ENCODE measurements around the gene APOA1. TPM values are rescaled to one million over a fixed set of nuclear protein-coding genes. Genes with fewer than 3 reads are reported as not detected.

APOA1 gene
- 10 to 100 TPM in 2 of 5 donors, under 1 TPM in 1, not detected in 2; 0.87 to 73.6 (median 22.9) TPM for total RNA-seq
- 10 to 100 TPM in 2 of 3 donors, 1 to 10 TPM in 1; 8.7 to 51.0 (median 10.5) TPM for polyA plus RNA-seq
- long read RNA-seq, donor 1, transcript APOA1-201 (4 exons, 1,227 nt) = minor isoform, 13 of 30 reads
- long read RNA-seq, donor 1, transcript APOA1-204 (3 exons, 1,088 nt) = major isoform, 16 of 30 reads
- long read RNA-seq, donor 1, partial matches to known transcripts = 0 of 30 reads
- long read RNA-seq, donor 1, other reads (novel, unspliced or antisense) = 0 of 30 reads
- long read RNA-seq, donor 2, transcript APOA1-202 (4 exons, 932 nt) = minor isoform, 9 of 270 reads
- long read RNA-seq, donor 2, transcript APOA1-204 (3 exons, 1,088 nt) = major isoform, 132 of 270 reads
- long read RNA-seq, donor 2, transcript APOA1-201 (4 exons, 1,227 nt) = minor isoform, 116 of 270 reads
- long read RNA-seq, donor 2, partial matches to known transcripts = 11 of 270 reads
- long read RNA-seq, donor 2, other reads (novel, unspliced or antisense) = 0 of 270 reads
- long read RNA-seq, donor 3, partial matches to known transcripts = 0 of 5 reads
- long read RNA-seq, donor 3, other reads (novel, unspliced or antisense) = 0 of 5 reads
- long read RNA-seq, donor 4, partial matches to known transcripts = 0 of 5 reads
- long read RNA-seq, donor 4, other reads (novel, unspliced or antisense) = 0 of 5 reads
- long read RNA-seq, donor 5, transcript APOA1-204 (3 exons, 1,088 nt) = minor isoform, 9 of 20 reads
- long read RNA-seq, donor 5, transcript APOA1-201 (4 exons, 1,227 nt) = major isoform, 10 of 20 reads
- long read RNA-seq, donor 5, partial matches to known transcripts = 0 of 20 reads
- long read RNA-seq, donor 5, other reads (novel, unspliced or antisense) = 0 of 20 reads
- long read RNA-seq, donor 6, transcript APOA1-204 (3 exons, 1,088 nt) = minor isoform, 8 of 20 reads
- long read RNA-seq, donor 6, transcript APOA1-201 (4 exons, 1,227 nt) = major isoform, 11 of 20 reads
- long read RNA-seq, donor 6, partial matches to known transcripts = 0 of 20 reads
- long read RNA-seq, donor 6, other reads (novel, unspliced or antisense) = 0 of 20 reads
- long read RNA-seq, donor 7, transcript APOA1-201 (4 exons, 1,227 nt) = major isoform, 24 of 47 reads
- long read RNA-seq, donor 7, transcript APOA1-204 (3 exons, 1,088 nt) = minor isoform, 20 of 47 reads
- long read RNA-seq, donor 7, partial matches to known transcripts = 0 of 47 reads
- long read RNA-seq, donor 7, other reads (novel, unspliced or antisense) = 0 of 47 reads
- long read RNA-seq, donor 8, transcript APOA1-204 (3 exons, 1,088 nt) = major isoform, 6 of 7 reads
- long read RNA-seq, donor 8, partial matches to known transcripts = 0 of 7 reads
- long read RNA-seq, donor 8, other reads (novel, unspliced or antisense) = 0 of 7 reads
- long read RNA-seq, donor 9, transcript APOA1-201 (4 exons, 1,227 nt) = major isoform, 7 of 12 reads
- long read RNA-seq, donor 9, transcript APOA1-204 (3 exons, 1,088 nt) = minor isoform, 5 of 12 reads
- long read RNA-seq, donor 9, partial matches to known transcripts = 0 of 12 reads
- long read RNA-seq, donor 9, other reads (novel, unspliced or antisense) = 0 of 12 reads
- long read RNA-seq, donor 10, transcript APOA1-204 (3 exons, 1,088 nt) = minor isoform, 155 of 386 reads
- long read RNA-seq, donor 10, transcript APOA1-201 (4 exons, 1,227 nt) = major isoform, 185 of 386 reads
- long read RNA-seq, donor 10, transcript APOA1-203 (4 exons, 940 nt) = minor isoform, 5 of 386 reads
- long read RNA-seq, donor 10, transcript APOA1-202 (4 exons, 932 nt) = minor isoform, 26 of 386 reads
- long read RNA-seq, donor 10, partial matches to known transcripts = 15 of 386 reads
- long read RNA-seq, donor 10, other reads (novel, unspliced or antisense) = 0 of 386 reads

DNA sequence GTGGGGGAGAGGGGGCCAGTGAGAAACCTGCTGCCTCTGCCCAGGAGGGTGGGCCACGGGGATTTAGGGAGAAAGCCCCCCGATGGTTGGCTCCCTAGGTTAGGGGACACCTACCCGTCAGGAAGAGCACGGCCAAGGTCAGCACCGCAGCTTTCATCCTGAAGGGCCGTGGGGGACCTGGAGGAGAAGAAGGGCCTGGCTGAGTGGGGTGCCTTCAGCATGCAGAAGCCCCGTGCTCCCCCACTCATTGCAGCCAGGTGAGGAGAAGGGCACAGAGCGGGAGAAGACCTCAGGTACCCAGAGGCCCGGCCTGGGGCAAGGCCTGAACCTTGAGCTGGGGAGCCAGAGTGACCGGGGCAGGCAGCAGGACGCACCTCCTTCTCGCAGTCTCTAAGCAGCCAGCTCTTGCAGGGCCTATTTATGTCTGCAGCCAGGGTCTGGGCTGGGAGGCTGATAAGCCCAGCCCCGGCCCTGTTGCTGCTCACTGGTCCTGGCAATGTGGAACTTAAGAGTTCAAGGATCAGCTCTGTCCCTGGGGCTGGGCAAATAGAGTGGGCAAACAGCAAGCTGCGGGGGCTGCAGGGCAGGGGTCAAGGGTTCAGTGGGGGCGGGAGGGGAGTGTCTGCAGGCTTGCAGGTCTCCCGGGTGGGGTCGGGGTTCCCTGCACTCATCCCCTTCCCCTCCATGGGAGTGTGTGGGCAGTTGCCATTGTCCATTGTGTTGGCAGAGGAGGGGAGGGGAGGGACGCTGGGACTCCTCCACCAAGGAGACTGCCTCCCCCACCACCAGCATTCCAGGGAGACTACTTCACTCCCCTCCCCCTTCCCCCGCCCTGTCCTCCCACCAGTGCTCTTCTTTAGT, at the start of gene APOA1:
Gene APOA1 (minus strand): TSS at position 392 of the 861 bp plus-strand sequence. CDS start 235 bp downstream, at position 157.
- peak within 1 kb of the TSS in 2 of 5 donors; percentile 81 to 88 for H3K27ac ChIP-seq
- TF ChIP-seq, protein P1, sequence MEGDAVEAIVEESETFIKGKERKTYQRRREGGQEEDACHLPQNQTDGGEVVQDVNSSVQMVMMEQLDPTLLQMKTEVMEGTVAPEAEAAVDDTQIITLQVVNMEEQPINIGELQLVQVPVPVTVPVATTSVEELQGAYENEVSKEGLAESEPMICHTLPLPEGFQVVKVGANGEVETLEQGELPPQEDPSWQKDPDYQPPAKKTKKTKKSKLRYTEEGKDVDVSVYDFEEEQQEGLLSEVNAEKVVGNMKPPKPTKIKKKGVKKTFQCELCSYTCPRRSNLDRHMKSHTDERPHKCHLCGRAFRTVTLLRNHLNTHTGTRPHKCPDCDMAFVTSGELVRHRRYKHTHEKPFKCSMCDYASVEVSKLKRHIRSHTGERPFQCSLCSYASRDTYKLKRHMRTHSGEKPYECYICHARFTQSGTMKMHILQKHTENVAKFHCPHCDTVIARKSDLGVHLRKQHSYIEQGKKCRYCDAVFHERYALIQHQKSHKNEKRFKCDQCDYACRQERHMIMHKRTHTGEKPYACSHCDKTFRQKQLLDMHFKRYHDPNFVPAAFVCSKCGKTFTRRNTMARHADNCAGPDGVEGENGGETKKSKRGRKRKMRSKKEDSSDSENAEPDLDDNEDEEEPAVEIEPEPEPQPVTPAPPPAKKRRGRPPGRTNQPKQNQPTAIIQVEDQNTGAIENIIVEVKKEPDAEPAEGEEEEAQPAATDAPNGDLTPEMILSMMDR (IDR thresholded peaks at IDR 0.05) = no peak
- TF ChIP-seq POLR2A (IDR thresholded peaks at IDR 0.05) = no peak
- TF ChIP-seq POLR2AphosphoS5 (IDR thresholded peaks at IDR 0.05) = no peak
- no peak for TF ChIP-seq EP300 (IDR thresholded peaks at IDR 0.05)
- H3K9me3 ChIP-seq = no peaks in the 10 kb centered on the region
- 47 to 68% (median 49%) methylated on average over 7 to 19 of the region's 19 CpGs for WGBS, 5 donors
- intact Hi-C loops (cut with DNase I; ENCODE audit: low total_unique reads) = loop anchor here (5.0 kb wide), 1 partner anchor 50 kb away; the partner anchor contains the start of gene ZPR1
- peak in 1 of 2 donors; percentile 52 for DNase-seq
- no peaks in the 10 kb centered on the region for H3K27me3 ChIP-seq
- H3K4me1 ChIP-seq = peaks cover 19 to 46% (median 41%) of the 10 kb centered on the region in 4 donors
- H3K4me3 ChIP-seq = no peak within 1 kb of the TSS
- no peaks in the 10 kb centered on the region for H3K36me3 ChIP-seq

DNA sequence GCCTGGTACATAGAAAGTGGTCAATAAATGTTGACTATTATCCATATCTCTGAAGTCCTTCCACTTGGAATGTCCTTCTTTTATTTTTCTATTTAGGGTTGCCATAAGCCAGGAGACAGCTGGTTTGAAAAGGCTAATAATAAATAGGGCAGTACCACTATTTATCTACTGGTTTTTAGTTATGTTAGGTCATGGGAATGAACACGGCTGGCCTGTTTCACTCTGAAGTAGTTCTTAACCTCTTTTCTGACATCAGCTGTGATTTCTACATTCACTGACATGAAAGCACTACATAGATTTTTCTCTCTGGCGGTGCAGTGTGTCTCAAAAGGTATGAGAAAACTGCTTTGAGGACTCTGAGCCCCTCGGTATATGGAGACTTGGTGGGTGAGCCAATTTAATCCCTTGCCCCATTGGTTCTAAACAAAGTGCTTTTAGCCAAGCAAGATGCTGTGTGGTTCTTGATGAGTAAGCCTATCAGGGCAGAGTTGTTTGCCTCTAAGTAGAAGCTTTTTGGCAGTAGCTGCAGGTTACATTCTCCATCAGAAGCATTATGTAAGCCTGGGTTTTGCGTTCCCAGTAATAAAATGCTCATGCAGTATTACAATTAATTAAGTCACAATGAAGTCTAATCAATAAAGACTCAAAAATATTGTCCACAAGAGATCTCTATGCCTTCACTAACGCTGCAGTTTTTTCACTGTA, 48.7 kb upstream of the APOA1 start:
- H3K9me3 ChIP-seq = no peaks in the 10 kb centered on the region
- H3K27ac ChIP-seq = peak overlapping the region; percentile 14 to 80 (median 54)
- H3K4me3 ChIP-seq = no peak overlapping the region
- H3K36me3 ChIP-seq = peaks cover 0 to 9% (median 1%) of the 10 kb centered on the region in 4 donors
- intact Hi-C loops (cut with DNase I; ENCODE audit: low total_unique reads) = no loop called here
- no peaks in the 10 kb centered on the region for H3K27me3 ChIP-seq
- DNase-seq = peak in 1 of 2 donors; percentile 46
- TF ChIP-seq, protein P1 (IDR thresholded peaks at IDR 0.05) = no peak
- peak in 2 of 3 donors; percentile 5 to 47 for TF ChIP-seq POLR2AphosphoS5 (IDR thresholded peaks at IDR 0.05)
- peaks cover 12 to 61% (median 39%) of the 10 kb centered on the region in 4 donors for H3K4me1 ChIP-seq
- WGBS, 5 donors = 55 to 72% (median 69%) methylated on average over 5 of the region's 5 CpGs

DNA sequence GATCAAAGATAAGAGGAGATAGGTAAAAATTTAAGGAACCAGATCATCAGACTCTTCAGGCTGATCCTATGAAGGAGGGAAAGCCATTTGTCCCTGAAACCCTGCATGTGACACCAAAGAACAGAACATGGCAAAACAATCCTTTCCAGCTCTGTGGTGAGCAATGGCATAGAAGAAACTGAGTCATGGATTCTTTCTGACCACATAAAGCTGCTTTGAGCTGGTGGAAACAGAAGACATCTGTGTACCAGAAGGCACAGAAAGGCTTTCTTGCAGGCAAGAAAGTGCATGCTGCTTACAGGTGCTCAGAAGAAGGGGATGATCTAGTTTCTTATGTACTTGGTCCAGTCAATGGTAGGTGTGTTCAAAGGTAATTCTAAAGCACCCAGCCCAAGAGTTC, 45.0 kb upstream of the APOA1 start:
- DNase-seq = no peak
- intact Hi-C loops (cut with DNase I; ENCODE audit: low total_unique reads) = no loop called here
- no peak for TF ChIP-seq EP300 (IDR thresholded peaks at IDR 0.05)
- TF ChIP-seq, protein P1 (IDR thresholded peaks at IDR 0.05) = no peak
- no peak for TF ChIP-seq POLR2A (IDR thresholded peaks at IDR 0.05)
- TF ChIP-seq POLR2AphosphoS5 (IDR thresholded peaks at IDR 0.05) = no peak
- Histone ChIP-seq H3K27ac (peak overlapping the region in 1 of 5 donors; percentile 21), H3K4me3 (no peak overlapping the region), H3K27me3 (no peaks in the 10 kb centered on the region), H3K4me1 (peaks cover 0 to 37% (median 14%) of the 10 kb centered on the region in 4 donors), H3K36me3 (peaks cover 0 to 10% (median 2%) of the 10 kb centered on the region in 4 donors), H3K9me3 (no peaks in the 10 kb centered on the region)
